Tibial nerve (tissue), 4 donors: ENCODE measurements around the gene NSD2.

ENCODE experiments used
- EP300 ChIP-seq, 2 donors: sonication (generic); formaldehyde crosslinking; IDR thresholded peaks; one replicate each; pipeline ENCODE4 v1.6.1; 2017; ENCODE audit warnings: antibody characterized with exemption in 2 of 2, mild to moderate bottlenecking in 1 of 2
- POLR2A ChIP-seq, 2 donors: fragments of 450-650 bp; IDR thresholded peaks; one replicate each; pipeline ENCODE4 v1.6.1; 2017; ENCODE audit warnings: antibody characterized with exemption in 2 of 2, mild to moderate bottlenecking in 2 of 2, moderate library complexity in 2 of 2
- TF ChIP-seq, protein P1 (sequence below), 5 experiments: fragments of 200-600 bp in 3 of 5; fragments of 450-650 bp in 2 of 5; sonication (generic) in 3 of 5; IDR thresholded peaks; one replicate each; pipeline ENCODE4 v1.5.1; 2016 to 2019; ENCODE audit warnings: antibody characterized with exemption in 5 of 5, mild to moderate bottlenecking in 3 of 5, moderate library complexity in 2 of 5

DNA sequence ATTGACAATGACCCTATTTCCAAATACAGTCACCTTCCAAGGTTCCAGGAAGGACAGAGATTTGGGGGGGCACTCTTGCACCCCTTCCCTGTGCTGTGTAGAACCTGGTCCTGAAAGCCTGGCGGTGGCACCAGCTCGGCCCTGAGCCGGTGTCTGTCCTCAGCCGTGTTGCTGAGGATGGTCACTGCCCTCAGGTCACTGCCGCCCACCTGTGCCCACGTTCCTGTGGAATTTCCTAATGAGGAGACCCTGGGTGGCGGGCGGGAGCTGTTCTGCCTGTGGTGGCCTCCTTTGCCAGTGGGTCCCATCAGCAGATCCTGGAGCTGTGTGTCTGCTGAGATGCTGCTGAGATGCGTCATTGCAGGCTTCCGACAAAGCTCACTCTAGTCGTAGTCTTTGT, 104.7 kb downstream of the NSD2 start:
- TF ChIP-seq, protein P1, sequence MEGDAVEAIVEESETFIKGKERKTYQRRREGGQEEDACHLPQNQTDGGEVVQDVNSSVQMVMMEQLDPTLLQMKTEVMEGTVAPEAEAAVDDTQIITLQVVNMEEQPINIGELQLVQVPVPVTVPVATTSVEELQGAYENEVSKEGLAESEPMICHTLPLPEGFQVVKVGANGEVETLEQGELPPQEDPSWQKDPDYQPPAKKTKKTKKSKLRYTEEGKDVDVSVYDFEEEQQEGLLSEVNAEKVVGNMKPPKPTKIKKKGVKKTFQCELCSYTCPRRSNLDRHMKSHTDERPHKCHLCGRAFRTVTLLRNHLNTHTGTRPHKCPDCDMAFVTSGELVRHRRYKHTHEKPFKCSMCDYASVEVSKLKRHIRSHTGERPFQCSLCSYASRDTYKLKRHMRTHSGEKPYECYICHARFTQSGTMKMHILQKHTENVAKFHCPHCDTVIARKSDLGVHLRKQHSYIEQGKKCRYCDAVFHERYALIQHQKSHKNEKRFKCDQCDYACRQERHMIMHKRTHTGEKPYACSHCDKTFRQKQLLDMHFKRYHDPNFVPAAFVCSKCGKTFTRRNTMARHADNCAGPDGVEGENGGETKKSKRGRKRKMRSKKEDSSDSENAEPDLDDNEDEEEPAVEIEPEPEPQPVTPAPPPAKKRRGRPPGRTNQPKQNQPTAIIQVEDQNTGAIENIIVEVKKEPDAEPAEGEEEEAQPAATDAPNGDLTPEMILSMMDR (IDR thresholded peaks at IDR 0.05) = no peak
- TF ChIP-seq POLR2A (IDR thresholded peaks at IDR 0.05) (no peak), EP300 (IDR thresholded peaks at IDR 0.05) (no peak)
